GM21447 (cell line): ENCODE data around the gene CAPN13.

Experiments
- ATAC-seq: cut with Tn5 transposase; IDR thresholded peaks from one replicate; pipeline ENCODE4 v1.9.1; 2021; ENCODE audit not compliant: unreplicated experiment

Gene CAPN13

GRCh38 chr2:30764021-30764800 lies 43.0 kb downstream of the CAPN13 start:
- ATAC-seq = no peak

GRCh38 chr2:30763151-30763660 lies 44.0 kb downstream of the CAPN13 start:
- ATAC-seq = no peak

GRCh38 chr2:30761226-30761625 lies 46.0 kb downstream of the CAPN13 start:
- no peak for ATAC-seq

GRCh38 chr2:30759481-30759880 lies 47.8 kb downstream of the CAPN13 start:
- no peak for ATAC-seq

GRCh38 chr2:30758191-30758651 lies 49.0 kb downstream of the CAPN13 start:
- no peak for ATAC-seq

- no peak for ATAC-seq
These were observed 49.5 kb downstream of the CAPN13 start for GRCh38 chr2:30757749-30758148.

GRCh38 chr2:30756971-30757370 lies 50.3 kb downstream of the CAPN13 start:
- ATAC-seq = no peak

GRCh38 chr2:30756051-30756719 lies 51.1 kb downstream of the CAPN13 start:
- no peak for ATAC-seq

GRCh38 chr2:30753630-30754029 lies 53.6 kb downstream of the CAPN13 start:
- ATAC-seq = no peak

- no peak for ATAC-seq
These were observed 54.4 kb downstream of the CAPN13 start for GRCh38 chr2:30752811-30753210.

GRCh38 chr2:30747206-30747605 lies 60.0 kb downstream of the CAPN13 start:
- no peak for ATAC-seq

- ATAC-seq = no peak
These were observed 62.4 kb downstream of the CAPN13 start for GRCh38 chr2:30744823-30745222.

- no peak for ATAC-seq
These were observed 65.7 kb downstream of the CAPN13 start for GRCh38 chr2:30741576-30741975.

GRCh38 chr2:30738141-30738911 lies 68.9 kb downstream of the CAPN13 start:
- no peak for ATAC-seq

- no peak for ATAC-seq
These were observed 70.0 kb downstream of the CAPN13 start for GRCh38 chr2:30737326-30737610.

- ATAC-seq = no peak
These were observed 70.6 kb downstream of the CAPN13 start for GRCh38 chr2:30736461-30737325.

- no peak for ATAC-seq
These were observed 73.2 kb downstream of the CAPN13 start for GRCh38 chr2:30733876-30734520.

GRCh38 chr2:30732876-30733275 lies 74.4 kb downstream of the CAPN13 start:
- no peak for ATAC-seq

- ATAC-seq = no peak
These were observed 74.9 kb downstream of the CAPN13 start for GRCh38 chr2:30732376-30732775.

GRCh38 chr2:30731706-30732105 lies 75.5 kb downstream of the CAPN13 start:
- ATAC-seq = no peak
